IPS-20b (cell line): Measurements from ENCODE around the gene HADHB.
"Not testable (repeated sequence)": the region's sequence is repeated elsewhere in the genome, so short reads cannot be mapped to it uniquely, and the experiment has no call there.

Experiments used
- H3K27ac ChIP-seq: one replicate; pipeline ENCODE4 v1.5.1; 2013; ENCODE audit warnings: low read length
- H3K27me3 ChIP-seq: 2 replicates; pipeline ENCODE4 v1.6.1; 2013; ENCODE audit warnings: mild to moderate bottlenecking, low read length, inconsistent platforms; ENCODE audit not compliant: insufficient read depth
- H3K36me3 ChIP-seq: 2 replicates; pipeline ENCODE4 v1.6.1; 2013; ENCODE audit warnings: low read depth, mild to moderate bottlenecking, inconsistent platforms, low read length, moderate library complexity; ENCODE audit not compliant: insufficient read depth
- H3K4me1 ChIP-seq: 2 replicates; pipeline ENCODE4 v1.6.1; 2013; ENCODE audit warnings: mild to moderate bottlenecking, control low read depth, inconsistent platforms, low read length, moderate library complexity; ENCODE audit not compliant: insufficient read depth
- H3K4me3 ChIP-seq: 2 replicates; pipeline ENCODE4 v1.5.1; 2013; ENCODE audit warnings: mild to moderate bottlenecking, low read length, inconsistent platforms
- H3K9ac ChIP-seq: 2 replicates; pipeline ENCODE4 v1.6.1; 2013; ENCODE audit warnings: low read depth, mild to moderate bottlenecking, inconsistent platforms, low read length, moderate library complexity
- H3K9me3 ChIP-seq: 2 replicates; pipeline ENCODE4 v1.6.1; 2013; ENCODE audit warnings: mild to moderate bottlenecking, low read depth, low read length, inconsistent platforms; ENCODE audit not compliant: insufficient read depth

The HADHB gene

DNA sequence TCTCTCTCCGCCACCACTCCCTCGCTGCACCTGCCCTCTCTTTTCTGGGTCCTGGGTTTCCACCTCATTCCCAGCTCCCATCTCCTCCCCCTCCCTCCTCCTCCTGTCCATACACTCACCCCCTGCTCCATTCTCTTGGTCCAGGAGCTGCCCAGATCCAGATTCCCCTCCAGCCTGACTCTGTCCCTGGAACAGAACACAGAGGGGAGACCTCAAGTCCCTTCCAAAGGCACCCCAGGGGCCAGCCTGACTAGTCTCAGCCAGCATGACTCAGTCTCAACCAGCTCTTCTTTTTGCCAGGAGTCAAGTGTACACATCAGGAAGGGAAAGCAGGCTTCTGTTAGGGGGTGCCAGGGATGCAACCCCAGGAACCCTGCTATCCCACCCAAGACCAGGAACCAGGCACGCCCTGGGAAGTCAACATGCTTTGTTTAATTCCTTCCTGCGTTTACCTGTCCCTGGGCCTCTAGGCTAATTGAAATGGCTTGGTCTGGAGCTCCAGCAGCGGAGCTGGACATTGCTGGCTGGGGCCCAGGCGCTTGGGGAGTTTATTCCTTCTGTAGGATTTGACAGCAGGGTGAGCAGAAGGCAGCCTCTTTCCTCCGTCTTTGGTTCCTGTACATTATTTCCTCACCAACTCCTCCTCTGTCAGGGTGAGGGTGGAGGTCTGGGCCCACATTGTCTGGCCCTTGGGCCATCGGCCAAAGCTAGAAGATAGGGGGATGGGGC lies 72.8 kb downstream of the HADHB start:
- Histone ChIP-seq H3K9me3 (no peaks in the 10 kb centered on the region), H3K4me3 (no peak overlapping the region), H3K9ac (no peak overlapping the region), H3K4me1 (peaks cover 4% of the 10 kb centered on the region; the same call in 1 of the 2 replicates), H3K27me3 (no peaks in the 10 kb centered on the region), H3K27ac (no peak overlapping the region), H3K36me3 (no peaks in the 10 kb centered on the region)

DNA sequence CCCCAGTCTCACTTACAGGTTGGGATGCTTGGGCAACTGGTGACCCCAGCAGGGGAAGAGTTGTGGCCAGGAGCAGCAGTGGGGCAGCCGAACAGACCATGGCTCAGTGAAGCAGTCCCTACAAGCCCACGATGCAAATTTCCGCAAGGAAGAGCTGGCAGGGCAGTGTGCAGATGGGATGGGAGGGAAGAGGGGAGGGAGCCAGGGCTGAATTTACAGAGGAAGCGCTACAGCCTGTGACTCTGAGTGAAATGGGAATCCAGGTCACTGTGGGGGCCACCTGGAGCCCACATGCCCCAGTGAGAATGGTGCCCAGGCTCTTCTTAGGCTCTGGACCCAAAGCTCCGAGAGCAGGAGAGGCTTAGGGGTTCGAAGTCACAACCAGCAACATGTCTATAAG lies 74.2 kb downstream of the HADHB start:
- Histone ChIP-seq H3K27me3 (no peaks in the 10 kb centered on the region), H3K9me3 (no peaks in the 10 kb centered on the region), H3K27ac (no peak overlapping the region), H3K9ac (peak overlapping the region; percentile 72), H3K36me3 (no peaks in the 10 kb centered on the region), H3K4me3 (peak overlapping the region; percentile 36; the same call in 1 of the 2 replicates), H3K4me1 (peaks cover 4% of the 10 kb centered on the region; the same call in 1 of the 2 replicates)

DNA sequence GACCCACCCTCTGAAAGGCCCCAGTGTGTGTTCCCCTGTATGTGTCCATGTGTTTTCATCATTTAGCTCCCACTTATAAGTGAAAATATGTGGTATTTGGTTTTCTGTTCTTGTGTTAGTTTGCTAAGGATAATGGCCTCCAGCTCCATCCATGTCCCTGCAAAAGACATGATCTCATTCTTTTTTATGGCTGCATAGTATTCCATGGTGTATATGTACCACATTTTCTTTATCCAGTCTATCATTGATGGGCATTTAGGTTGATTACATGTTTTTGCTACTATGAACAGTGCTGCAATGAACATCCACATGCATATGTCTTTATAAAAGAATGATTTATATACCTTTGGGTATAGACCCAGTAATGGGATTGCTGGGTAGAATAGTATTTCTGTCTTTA lies 79.7 kb downstream of the HADHB start:
- H3K27me3 ChIP-seq, H3K4me1 ChIP-seq, H3K4me3 ChIP-seq, H3K9ac ChIP-seq, H3K9me3 ChIP-seq, H3K27ac ChIP-seq, H3K36me3 ChIP-seq: not testable (repeated sequence)

DNA sequence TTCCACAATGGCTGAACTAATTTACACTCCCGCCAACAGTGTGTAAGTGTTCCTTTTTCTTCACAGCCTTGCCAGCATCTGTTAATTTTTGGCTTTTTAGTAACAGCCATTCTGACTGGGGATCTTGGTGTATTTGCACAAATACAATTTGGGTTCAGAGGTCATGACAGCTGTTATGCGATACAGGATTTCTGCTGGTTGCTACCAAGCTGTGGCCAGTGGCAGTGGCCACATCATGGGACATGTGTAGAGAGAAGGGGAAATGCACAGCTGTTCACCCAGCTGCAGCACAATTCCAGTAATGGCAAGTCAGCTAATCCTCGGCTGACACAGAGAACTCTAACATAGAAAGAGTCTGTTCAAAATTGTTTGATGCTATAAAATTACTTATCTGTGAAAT lies 80.2 kb downstream of the HADHB start:
- Histone ChIP-seq H3K27me3 (no peaks in the 10 kb centered on the region), H3K27ac (no peak overlapping the region)

DNA sequence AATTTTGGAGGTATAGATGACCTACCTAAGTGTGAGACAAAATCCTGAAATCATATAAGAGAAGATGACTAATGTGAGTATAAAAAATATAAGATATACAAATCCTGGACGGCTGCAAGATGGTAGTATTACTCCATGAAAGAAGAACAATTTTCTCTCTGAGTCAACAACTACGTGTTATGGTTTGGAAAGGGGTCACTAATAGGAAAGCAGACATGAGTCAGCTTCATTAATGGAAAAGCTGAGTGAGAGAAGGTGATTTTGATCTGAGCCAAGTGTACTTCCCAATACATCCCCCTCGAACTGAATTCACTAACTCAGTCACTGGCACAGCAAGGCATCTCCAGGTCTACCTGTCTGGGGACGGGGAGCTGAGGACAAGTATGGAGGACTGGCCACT lies 81.1 kb downstream of the HADHB start:
- Histone ChIP-seq H3K36me3 (no peaks in the 10 kb centered on the region), H3K9ac (no peak overlapping the region), H3K4me3 (no peak overlapping the region), H3K4me1 (no peaks in the 10 kb centered on the region), H3K27me3 (no peaks in the 10 kb centered on the region), H3K9me3 (no peaks in the 10 kb centered on the region), H3K27ac (no peak overlapping the region)

More for the DNA sequence above, 80.2 kb downstream of the HADHB start:
- Histone ChIP-seq H3K4me3 (no peak overlapping the region), H3K9ac (no peak overlapping the region), H3K36me3 (no peaks in the 10 kb centered on the region), H3K4me1 (no peaks in the 10 kb centered on the region), H3K9me3 (no peaks in the 10 kb centered on the region)

DNA sequence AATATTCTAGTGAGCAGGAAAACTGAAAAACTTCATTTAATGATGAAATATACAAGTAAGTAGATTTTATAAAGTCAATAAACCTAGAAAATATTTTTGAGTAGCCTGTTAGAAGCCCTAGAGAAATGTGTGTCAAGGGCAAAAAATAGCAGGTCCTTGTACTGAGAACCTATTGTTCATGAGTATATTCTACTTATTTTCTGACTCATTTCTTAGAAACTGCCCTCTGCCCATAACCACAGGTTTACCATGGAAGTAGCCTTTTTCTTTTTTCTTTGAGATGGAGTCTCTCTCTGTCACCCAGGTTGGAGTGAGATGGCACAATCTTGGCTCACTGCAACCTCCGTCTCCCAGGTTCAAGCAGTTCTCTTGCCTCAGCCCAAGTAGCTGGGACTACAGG lies 81.8 kb downstream of the HADHB start:
- Histone ChIP-seq H3K4me3 (no peak overlapping the region), H3K4me1 (no peaks in the 10 kb centered on the region), H3K36me3 (no peaks in the 10 kb centered on the region), H3K9ac (no peak overlapping the region), H3K9me3 (no peaks in the 10 kb centered on the region), H3K27ac (no peak overlapping the region), H3K27me3 (no peaks in the 10 kb centered on the region)

DNA sequence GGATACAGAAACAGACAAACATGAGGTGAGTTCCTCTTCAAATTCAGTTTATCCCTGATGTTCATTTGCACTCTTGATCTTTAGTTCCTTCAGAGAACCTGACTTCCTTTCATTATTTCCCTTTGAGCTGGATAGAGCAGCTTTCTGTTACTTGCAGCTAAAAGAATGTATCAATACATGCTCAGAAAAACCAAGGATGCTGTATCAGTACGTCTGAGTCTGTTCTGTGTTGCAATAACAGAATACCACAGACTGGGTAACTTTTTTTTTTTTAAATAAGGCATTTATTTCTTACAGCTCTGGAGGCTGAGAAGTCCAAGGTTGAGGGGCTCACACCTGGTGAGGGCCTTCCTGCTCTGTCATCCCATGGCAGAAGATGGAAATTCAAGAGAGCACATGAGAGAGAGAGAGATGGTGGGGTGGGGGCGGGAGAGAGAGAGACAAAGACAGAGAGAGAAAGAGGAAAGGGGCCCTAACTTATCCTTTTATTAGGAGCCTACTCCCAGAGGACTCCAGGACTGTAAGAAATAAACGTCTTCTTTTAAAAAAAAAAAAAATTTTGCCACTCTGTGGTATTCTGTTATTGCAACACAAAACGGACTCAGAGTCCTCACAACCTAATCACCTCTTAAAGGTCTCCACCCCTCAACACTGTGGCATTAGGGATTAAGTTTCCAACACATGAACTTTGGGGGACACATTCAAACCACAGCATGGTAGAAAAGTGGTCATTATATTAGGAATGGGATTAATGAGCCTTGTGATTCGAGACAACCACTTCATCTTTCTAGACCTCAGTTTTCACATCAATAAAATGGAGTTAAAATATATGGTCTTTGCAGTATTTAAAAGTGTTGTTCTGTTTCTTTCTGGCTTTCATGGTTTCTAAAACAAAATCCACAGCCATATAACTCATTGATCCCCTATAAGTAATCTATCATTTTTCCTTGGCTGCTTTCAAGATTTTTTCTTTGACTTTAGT lies 82.8 kb downstream of the HADHB start:
- H3K36me3 ChIP-seq: no peaks in the 10 kb centered on the region
- no peaks in the 10 kb centered on the region for H3K4me1 ChIP-seq
- H3K27me3 ChIP-seq: no peaks in the 10 kb centered on the region
- no peak overlapping the region for H3K4me3 ChIP-seq
- H3K9me3 ChIP-seq: no peaks in the 10 kb centered on the region
- no peak overlapping the region for H3K9ac ChIP-seq
- no peak overlapping the region for H3K27ac ChIP-seq

DNA sequence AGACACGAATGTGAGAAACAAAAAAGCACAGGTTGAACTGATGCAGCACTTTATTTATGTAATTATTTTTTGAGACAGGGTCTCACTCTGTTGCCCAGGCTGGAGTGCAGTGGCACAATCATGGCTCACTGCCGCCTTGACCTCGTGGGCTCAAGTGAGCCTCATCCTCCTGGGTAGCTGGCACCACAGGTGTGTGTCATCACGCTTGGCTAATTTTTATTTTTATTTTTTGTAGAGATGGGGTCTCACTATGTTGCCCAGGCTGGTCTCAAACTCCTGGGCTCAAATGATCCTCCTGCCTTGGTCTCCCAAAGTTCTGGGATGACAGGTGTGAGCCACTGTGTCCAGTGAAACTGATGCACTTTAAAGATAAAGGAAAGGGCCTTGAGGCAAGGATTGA lies 84.3 kb downstream of the HADHB start:
- not testable (repeated sequence) for H3K9ac ChIP-seq, H3K36me3 ChIP-seq, H3K9me3 ChIP-seq, H3K27me3 ChIP-seq, H3K27ac ChIP-seq, H3K4me1 ChIP-seq, H3K4me3 ChIP-seq

DNA sequence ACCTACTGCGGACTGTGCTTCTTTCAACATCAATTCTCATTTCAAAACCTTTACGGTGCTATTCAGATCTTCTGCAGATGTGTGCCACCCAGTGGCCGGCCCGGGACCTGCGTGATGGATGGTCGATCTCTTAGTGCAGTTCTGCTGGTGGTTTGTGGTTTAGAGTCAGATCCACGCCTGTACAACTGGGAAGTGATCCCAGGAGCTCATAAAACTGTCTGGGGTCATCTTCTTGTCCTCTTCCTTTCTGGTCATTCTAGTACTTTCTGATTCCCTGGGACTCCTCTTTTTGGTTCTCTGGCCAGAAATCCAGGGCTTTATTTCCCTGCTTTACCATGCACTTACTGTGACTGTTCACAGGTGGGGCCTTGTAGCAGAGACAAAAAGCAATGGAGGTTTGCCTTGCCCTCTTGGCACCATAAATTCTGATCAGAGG lies 85.4 kb downstream of the HADHB start:
- Histone ChIP-seq H3K36me3 (no peaks in the 10 kb centered on the region), H3K4me3 (no peak overlapping the region), H3K9me3 (no peaks in the 10 kb centered on the region), H3K4me1 (no peaks in the 10 kb centered on the region), H3K9ac (no peak overlapping the region), H3K27me3 (no peaks in the 10 kb centered on the region), H3K27ac (no peak overlapping the region)

DNA sequence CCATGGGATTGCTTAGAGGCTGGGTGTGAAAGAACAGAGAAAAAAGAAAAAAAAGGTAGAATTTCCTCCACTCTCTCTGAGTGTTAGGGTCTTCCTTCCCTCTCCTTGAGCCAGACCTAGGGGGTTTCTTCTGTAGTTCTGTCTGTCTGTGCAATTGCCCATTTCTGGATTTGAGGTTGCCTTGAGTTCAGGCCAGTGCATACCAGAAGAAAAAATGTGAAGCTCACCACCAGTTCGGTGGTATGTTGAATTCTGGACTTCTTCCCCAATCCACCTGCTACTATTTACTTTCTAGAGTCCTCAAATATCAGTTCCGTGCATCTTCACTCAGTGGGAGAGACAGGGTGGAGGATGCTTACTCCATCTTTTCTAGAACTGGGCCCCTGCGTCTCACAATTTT lies 85.9 kb downstream of the HADHB start:
- no peaks in the 10 kb centered on the region for H3K27me3 ChIP-seq
- H3K36me3 ChIP-seq: no peaks in the 10 kb centered on the region
- H3K4me1 ChIP-seq: no peaks in the 10 kb centered on the region
- H3K9me3 ChIP-seq: no peaks in the 10 kb centered on the region
- H3K27ac ChIP-seq: no peak overlapping the region
- H3K4me3 ChIP-seq: no peak overlapping the region
- no peak overlapping the region for H3K9ac ChIP-seq

DNA sequence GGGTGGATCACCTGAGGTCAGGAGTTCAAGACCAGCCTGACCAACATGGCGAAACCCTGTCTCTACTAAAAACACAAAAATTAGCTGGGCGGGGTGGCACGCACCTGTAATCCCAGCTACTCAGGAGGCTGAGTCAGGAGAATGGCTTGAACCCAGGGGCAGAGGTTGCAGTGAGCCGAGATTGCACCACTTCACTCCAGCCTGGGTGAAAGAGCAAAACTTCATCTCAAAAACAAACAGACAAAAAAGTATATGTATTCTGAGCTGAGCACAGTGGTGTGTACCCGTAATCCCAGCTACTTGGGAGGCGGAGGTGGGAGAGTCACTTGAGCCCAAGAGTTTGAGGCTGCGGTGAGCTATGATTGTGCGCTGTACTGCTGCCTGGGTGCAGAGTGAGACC lies 86.6 kb downstream of the HADHB start:
- H3K9me3 ChIP-seq, H3K9ac ChIP-seq, H3K27ac ChIP-seq, H3K36me3 ChIP-seq, H3K27me3 ChIP-seq, H3K4me3 ChIP-seq, H3K4me1 ChIP-seq: not testable (repeated sequence)

DNA sequence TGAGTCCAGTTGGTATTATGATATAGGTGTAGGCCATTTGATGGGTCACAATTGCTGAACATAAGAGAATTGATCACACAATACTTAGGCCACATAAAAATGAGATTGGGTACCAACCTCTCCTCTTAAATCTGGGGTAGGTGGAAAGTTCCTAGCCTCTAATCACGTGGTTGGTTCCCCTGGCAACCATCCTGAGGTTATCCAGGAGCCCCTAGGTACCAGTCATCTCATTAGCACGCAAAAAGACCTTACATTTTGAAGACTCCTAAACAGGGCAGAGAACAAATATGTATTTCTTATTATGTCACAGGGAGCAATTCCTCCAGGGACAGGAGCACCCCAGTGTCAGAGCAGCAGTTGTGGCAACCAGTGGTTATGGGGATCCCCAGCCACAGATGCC lies 88.6 kb downstream of the HADHB start:
- Histone ChIP-seq H3K36me3 (no peaks in the 10 kb centered on the region), H3K9me3 (no peaks in the 10 kb centered on the region), H3K4me1 (no peaks in the 10 kb centered on the region), H3K9ac (no peak overlapping the region), H3K4me3 (no peak overlapping the region), H3K27me3 (no peaks in the 10 kb centered on the region), H3K27ac (no peak overlapping the region)
